ENCODE measurements around the gene RINT1.
"Not testable (repeated sequence)": the region's sequence is repeated elsewhere in the genome, so short reads cannot be mapped to it uniquely, and the experiment has no call there.

RINT1 gene

GRCh38 chr7:105578496-105578895, 46.5 kb downstream of the RINT1 start:
- no peak for TF ChIP-seq ZNF274 (IDR thresholded peaks at IDR 0.05; ENCODE audit: low read depth, low read length)
- no peak overlapping the region for H3K4me3 ChIP-seq (ENCODE audit: low read length)

- no peak for TF ChIP-seq ZNF274 (IDR thresholded peaks at IDR 0.05; ENCODE audit: low read depth, low read length)
- H3K4me3 ChIP-seq (ENCODE audit: low read length) = no peak overlapping the region
These were observed 48.2 kb downstream of the RINT1 start for GRCh38 chr7:105580022-105580740.

GRCh38 chr7:105581066-105581811, 49.2 kb downstream of the RINT1 start, which contains the start of gene EFCAB10:
TSS of gene EFCAB10 (minus strand) at chr7:105581493. CDS start at chr7:105581463, 30 bp downstream.
- H3K4me3 ChIP-seq (ENCODE audit: low read length) = peak within 1 kb of the TSS; percentile 57; the same call in 1 of the 2 replicates
- no peak for TF ChIP-seq ZNF274 (IDR thresholded peaks at IDR 0.05; ENCODE audit: low read depth, low read length)

GRCh38 chr7:105583061-105583460, 51.1 kb downstream of the RINT1 start:
- no peak overlapping the region for H3K4me3 ChIP-seq (ENCODE audit: low read length)
- no peak for TF ChIP-seq ZNF274 (IDR thresholded peaks at IDR 0.05; ENCODE audit: low read depth, low read length)

GRCh38 chr7:105584165-105584564, 52.2 kb downstream of the RINT1 start:
- H3K4me3 ChIP-seq (ENCODE audit: low read length) = no peak overlapping the region
- TF ChIP-seq ZNF274 (IDR thresholded peaks at IDR 0.05; ENCODE audit: low read depth, low read length) = no peak

- no peak for TF ChIP-seq ZNF274 (IDR thresholded peaks at IDR 0.05; ENCODE audit: low read depth, low read length)
These were observed 54.0 kb downstream of the RINT1 start for GRCh38 chr7:105585850-105586500.

GRCh38 chr7:105587909-105588635, 56.1 kb downstream of the RINT1 start:
- TF ChIP-seq ZNF274 (IDR thresholded peaks at IDR 0.05; ENCODE audit: low read depth, low read length) = no peak
- H3K4me3 ChIP-seq (ENCODE audit: low read length) = no peak overlapping the region

More at GRCh38 chr7:105585850-105586500, 54.0 kb downstream of the RINT1 start:
- no peak overlapping the region for H3K4me3 ChIP-seq (ENCODE audit: low read length)

GRCh38 chr7:105589356-105590077, 57.5 kb downstream of the RINT1 start:
- no peak for TF ChIP-seq ZNF274 (IDR thresholded peaks at IDR 0.05; ENCODE audit: low read depth, low read length)
- H3K4me3 ChIP-seq (ENCODE audit: low read length) = no peak overlapping the region

GRCh38 chr7:105590793-105591192, 58.8 kb downstream of the RINT1 start:
- no peak overlapping the region for H3K4me3 ChIP-seq (ENCODE audit: low read length)
- TF ChIP-seq ZNF274 (IDR thresholded peaks at IDR 0.05; ENCODE audit: low read depth, low read length) = no peak

- no peak for TF ChIP-seq ZNF274 (IDR thresholded peaks at IDR 0.05; ENCODE audit: low read depth, low read length)
- H3K4me3 ChIP-seq (ENCODE audit: low read length) = no peak overlapping the region
These were observed 59.5 kb downstream of the RINT1 start for GRCh38 chr7:105591522-105591921.

GRCh38 chr7:105594034-105594433, 62.0 kb downstream of the RINT1 start:
- no peak for TF ChIP-seq ZNF274 (IDR thresholded peaks at IDR 0.05; ENCODE audit: low read depth, low read length)
- no peak overlapping the region for H3K4me3 ChIP-seq (ENCODE audit: low read length)

GRCh38 chr7:105596866-105597265, 64.9 kb downstream of the RINT1 start:
- no peak for TF ChIP-seq ZNF274 (IDR thresholded peaks at IDR 0.05; ENCODE audit: low read depth, low read length)
- no peak overlapping the region for H3K4me3 ChIP-seq (ENCODE audit: low read length)

GRCh38 chr7:105599080-105599479, 67.1 kb downstream of the RINT1 start:
- H3K4me3 ChIP-seq (ENCODE audit: low read length) = not testable (repeated sequence)
